HL-60 (cell line): ENCODE results near the gene KCNAB1.

Source experiments
- DNase-seq, 2 experiments: peaks; one replicate each; pipeline ENCODE4 v3.0.0-alpha.2; 2010 to 2020; ENCODE audit warnings: low read depth in 1 of 2, low spot score in 1 of 2
- H3K27ac ChIP-seq: fragments of 250-450 bp; sonication (Bioruptor Pico); replicated peaks from 2 replicates; pipeline ENCODE4 v1.5.1; 2020; ENCODE audit warnings: mild to moderate bottlenecking, moderate library complexity
- H3K27me3 ChIP-seq: fragments of 250-450 bp; sonication (Bioruptor Pico); 2 replicates; pipeline ENCODE4 v1.5.1; 2021; ENCODE audit warnings: mild to moderate bottlenecking, moderate library complexity; ENCODE audit not compliant: insufficient read depth, poor library complexity, severe bottlenecking
- H3K4me3 ChIP-seq: replicated peaks from 2 replicates; pipeline ENCODE4 v1.5.1; 2011; ENCODE audit warnings: mild to moderate bottlenecking, control low read depth, low read length; ENCODE audit not compliant: insufficient read depth
- GABPA ChIP-seq: IDR thresholded peaks from 2 replicates; pipeline ENCODE4 v1.6.1; 2012; ENCODE audit warnings: low read depth
- POLR2AphosphoS5 ChIP-seq: IDR thresholded peaks from 2 replicates; pipeline ENCODE4 v1.6.1; 2012; ENCODE audit warnings: low read depth
- SPI1 ChIP-seq: IDR thresholded peaks from 2 replicates; pipeline ENCODE4 v1.6.1; 2012; ENCODE audit warnings: low read depth, mild to moderate bottlenecking, borderline replicate concordance
- TF ChIP-seq, protein P1 (sequence below): IDR thresholded peaks from 2 replicates; pipeline ENCODE4 v1.6.1; 2012; ENCODE audit warnings: low read depth; ENCODE audit not compliant: insufficient replicate concordance
- TF ChIP-seq, protein P2 (sequence below): IDR thresholded peaks from one replicate; pipeline ENCODE4 v1.5.1; 2011; ENCODE audit warnings: low read length, control low read depth, inconsistent platforms; ENCODE audit not compliant: insufficient read depth

Gene KCNAB1

DNA sequence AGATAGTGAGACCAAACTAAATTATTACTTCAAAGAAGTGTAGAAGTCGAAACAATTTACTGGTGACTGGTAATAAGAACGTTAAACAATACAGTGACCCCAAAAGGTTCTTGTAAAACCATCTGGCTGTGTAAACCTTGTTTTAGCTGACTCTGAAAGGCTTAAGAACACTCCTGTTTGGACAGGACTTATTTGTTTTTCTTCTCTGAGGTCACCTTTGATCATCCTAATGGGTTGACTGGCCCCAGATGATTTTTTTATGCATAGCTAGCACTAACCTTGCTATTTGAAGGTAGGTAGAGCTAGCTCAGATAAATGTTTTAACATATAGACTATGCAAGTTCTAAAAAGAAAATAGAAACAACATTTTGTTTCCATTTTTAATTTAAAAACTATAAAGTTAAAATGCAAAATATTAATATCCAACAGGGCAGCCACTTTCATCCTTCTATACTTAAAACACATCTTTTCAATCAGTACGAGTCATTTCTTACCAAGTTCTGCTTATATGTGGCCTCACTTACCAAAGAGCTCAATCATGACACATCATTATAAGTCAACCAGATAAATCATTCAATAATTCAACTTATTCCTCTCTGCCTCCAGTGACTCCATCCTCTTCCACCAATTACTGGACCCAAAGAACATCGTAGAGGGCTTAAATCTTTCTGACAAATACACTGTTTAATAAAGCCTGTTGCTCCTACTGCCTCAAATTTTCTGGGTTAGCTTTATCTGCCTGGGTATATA lies 275.8 kb downstream of the KCNAB1 start:
- TF ChIP-seq, protein P1, sequence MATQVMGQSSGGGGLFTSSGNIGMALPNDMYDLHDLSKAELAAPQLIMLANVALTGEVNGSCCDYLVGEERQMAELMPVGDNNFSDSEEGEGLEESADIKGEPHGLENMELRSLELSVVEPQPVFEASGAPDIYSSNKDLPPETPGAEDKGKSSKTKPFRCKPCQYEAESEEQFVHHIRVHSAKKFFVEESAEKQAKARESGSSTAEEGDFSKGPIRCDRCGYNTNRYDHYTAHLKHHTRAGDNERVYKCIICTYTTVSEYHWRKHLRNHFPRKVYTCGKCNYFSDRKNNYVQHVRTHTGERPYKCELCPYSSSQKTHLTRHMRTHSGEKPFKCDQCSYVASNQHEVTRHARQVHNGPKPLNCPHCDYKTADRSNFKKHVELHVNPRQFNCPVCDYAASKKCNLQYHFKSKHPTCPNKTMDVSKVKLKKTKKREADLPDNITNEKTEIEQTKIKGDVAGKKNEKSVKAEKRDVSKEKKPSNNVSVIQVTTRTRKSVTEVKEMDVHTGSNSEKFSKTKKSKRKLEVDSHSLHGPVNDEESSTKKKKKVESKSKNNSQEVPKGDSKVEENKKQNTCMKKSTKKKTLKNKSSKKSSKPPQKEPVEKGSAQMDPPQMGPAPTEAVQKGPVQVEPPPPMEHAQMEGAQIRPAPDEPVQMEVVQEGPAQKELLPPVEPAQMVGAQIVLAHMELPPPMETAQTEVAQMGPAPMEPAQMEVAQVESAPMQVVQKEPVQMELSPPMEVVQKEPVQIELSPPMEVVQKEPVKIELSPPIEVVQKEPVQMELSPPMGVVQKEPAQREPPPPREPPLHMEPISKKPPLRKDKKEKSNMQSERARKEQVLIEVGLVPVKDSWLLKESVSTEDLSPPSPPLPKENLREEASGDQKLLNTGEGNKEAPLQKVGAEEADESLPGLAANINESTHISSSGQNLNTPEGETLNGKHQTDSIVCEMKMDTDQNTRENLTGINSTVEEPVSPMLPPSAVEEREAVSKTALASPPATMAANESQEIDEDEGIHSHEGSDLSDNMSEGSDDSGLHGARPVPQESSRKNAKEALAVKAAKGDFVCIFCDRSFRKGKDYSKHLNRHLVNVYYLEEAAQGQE, result no peak
- no peak for TF ChIP-seq SPI1
- no peak for TF ChIP-seq GABPA
- no peak for TF ChIP-seq POLR2AphosphoS5
- TF ChIP-seq, protein P2, sequence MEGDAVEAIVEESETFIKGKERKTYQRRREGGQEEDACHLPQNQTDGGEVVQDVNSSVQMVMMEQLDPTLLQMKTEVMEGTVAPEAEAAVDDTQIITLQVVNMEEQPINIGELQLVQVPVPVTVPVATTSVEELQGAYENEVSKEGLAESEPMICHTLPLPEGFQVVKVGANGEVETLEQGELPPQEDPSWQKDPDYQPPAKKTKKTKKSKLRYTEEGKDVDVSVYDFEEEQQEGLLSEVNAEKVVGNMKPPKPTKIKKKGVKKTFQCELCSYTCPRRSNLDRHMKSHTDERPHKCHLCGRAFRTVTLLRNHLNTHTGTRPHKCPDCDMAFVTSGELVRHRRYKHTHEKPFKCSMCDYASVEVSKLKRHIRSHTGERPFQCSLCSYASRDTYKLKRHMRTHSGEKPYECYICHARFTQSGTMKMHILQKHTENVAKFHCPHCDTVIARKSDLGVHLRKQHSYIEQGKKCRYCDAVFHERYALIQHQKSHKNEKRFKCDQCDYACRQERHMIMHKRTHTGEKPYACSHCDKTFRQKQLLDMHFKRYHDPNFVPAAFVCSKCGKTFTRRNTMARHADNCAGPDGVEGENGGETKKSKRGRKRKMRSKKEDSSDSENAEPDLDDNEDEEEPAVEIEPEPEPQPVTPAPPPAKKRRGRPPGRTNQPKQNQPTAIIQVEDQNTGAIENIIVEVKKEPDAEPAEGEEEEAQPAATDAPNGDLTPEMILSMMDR, result no peak
- H3K4me3 ChIP-seq, result no peak overlapping the region
- peaks cover 10% of the 10 kb centered on the region for H3K27me3 ChIP-seq
- no peak overlapping the region for H3K27ac ChIP-seq
- no peak for DNase-seq

GRCh38 chr3:156396851-156397250 lies 276.5 kb downstream of the KCNAB1 start:
- Histone ChIP-seq H3K4me3 (no peak overlapping the region), H3K27ac (no peak overlapping the region), H3K27me3 (peaks cover 10% of the 10 kb centered on the region)
- no peak for DNase-seq
- TF ChIP-seq SPI1 (no peak), GABPA (no peak), POLR2AphosphoS5 (no peak)
- TF ChIP-seq, protein P1, result no peak
- TF ChIP-seq, protein P2, result no peak

- H3K27ac ChIP-seq, result no peak overlapping the region
- H3K4me3 ChIP-seq, result no peak overlapping the region
- peaks cover 10% of the 10 kb centered on the region for H3K27me3 ChIP-seq
- no peak for DNase-seq
- TF ChIP-seq SPI1 (no peak), GABPA (no peak), POLR2AphosphoS5 (no peak)
- TF ChIP-seq, protein P1, result no peak
- TF ChIP-seq, protein P2, result no peak
Measured at GRCh38 chr3:156397534-156397933, 277.2 kb downstream of the KCNAB1 start.
